GM18505 (cell line): ENCODE results near the gene PDCD11.

Experiments used
- ATAC-seq: cut with Tn5 transposase; IDR thresholded peaks from one replicate; pipeline ENCODE4 v1.9.1; 2021; ENCODE audit not compliant: unreplicated experiment
- POLR2A ChIP-seq: IDR thresholded peaks from 4 replicates; pipeline ENCODE4 v1.6.1; 2011; ENCODE audit warnings: borderline replicate concordance; ENCODE audit not compliant: insufficient read depth, insufficient read length; ENCODE audit errors: extremely low read depth

The PDCD11 gene

GRCh38 chr10:103458720-103459119, 62.3 kb downstream of the PDCD11 start, which contains the start of gene CALHM1:
TSS of gene CALHM1 (minus strand) at chr10:103458900. CDS start at chr10:103458751, 149 bp downstream.
- peak; percentile 85 for ATAC-seq
- TF ChIP-seq POLR2A: no peak

GRCh38 chr10:103459615-103460014, 63.2 kb downstream of the PDCD11 start:
- no peak for ATAC-seq

GRCh38 chr10:103463499-103463898, 67.1 kb downstream of the PDCD11 start:
- ATAC-seq: no peak
- TF ChIP-seq POLR2A: no peak

More at GRCh38 chr10:103459615-103460014, 63.2 kb downstream of the PDCD11 start:
- no peak for TF ChIP-seq POLR2A

- TF ChIP-seq POLR2A: no peak
- no peak for ATAC-seq
Observed at GRCh38 chr10:103465411-103466179, 69.2 kb downstream of the PDCD11 start.

- no peak for TF ChIP-seq POLR2A
Observed at GRCh38 chr10:103466734-103467133, 70.3 kb downstream of the PDCD11 start.

GRCh38 chr10:103467406-103467805, 71.0 kb downstream of the PDCD11 start:
- ATAC-seq: no peak
- TF ChIP-seq POLR2A: peak; percentile 39

More at GRCh38 chr10:103466734-103467133, 70.3 kb downstream of the PDCD11 start:
- no peak for ATAC-seq

GRCh38 chr10:103469201-103469600, 72.8 kb downstream of the PDCD11 start:
- ATAC-seq: no peak
- TF ChIP-seq POLR2A: no peak

GRCh38 chr10:103470761-103471653, 74.6 kb downstream of the PDCD11 start:
- ATAC-seq: peak; percentile 65
- peak; percentile 73 for TF ChIP-seq POLR2A

- no peak for ATAC-seq
- peak; percentile 64 for TF ChIP-seq POLR2A
Observed at GRCh38 chr10:103472005-103472404, 75.6 kb downstream of the PDCD11 start.

- no peak for TF ChIP-seq POLR2A
- ATAC-seq: no peak
Observed at GRCh38 chr10:103473261-103473671, 76.8 kb downstream of the PDCD11 start.

- no peak for ATAC-seq
- no peak for TF ChIP-seq POLR2A
Observed at GRCh38 chr10:103474077-103474476, 77.7 kb downstream of the PDCD11 start.

GRCh38 chr10:103475437-103475836, 79.0 kb downstream of the PDCD11 start:
- ATAC-seq: no peak

GRCh38 chr10:103476046-103476768, 79.8 kb downstream of the PDCD11 start:
- TF ChIP-seq POLR2A: no peak
- no peak for ATAC-seq

More at GRCh38 chr10:103475437-103475836, 79.0 kb downstream of the PDCD11 start:
- TF ChIP-seq POLR2A: no peak
